Keratinocyte (primary cell): Measurements from ENCODE around the gene CYFIP1. TPM values are rescaled to one million over a fixed set of nuclear protein-coding genes. Genes with fewer than 3 reads are reported as not detected.

Experiments used
- DNase-seq: peaks from one replicate; pipeline ENCODE4 v3.0.0-alpha.2; 2011; ENCODE audit warnings: low read depth, missing footprints, low spot score
- FAIRE-seq: peaks from 2 replicates; lab custom pipeline; 2011; peaks lifted over from hg19 to GRCh38; lab: Jason Lieb, UNC
- H2AFZ ChIP-seq: 2 replicates; pipeline ENCODE4 v1.6.0; 2012; ENCODE audit warnings: low read length, control low read depth, inconsistent platforms; ENCODE audit not compliant: control insufficient read depth
- H3K27ac ChIP-seq: 2 replicates; pipeline ENCODE4 v1.5.1; 2011; ENCODE audit warnings: low read length; ENCODE audit not compliant: control insufficient read depth, insufficient read depth
- H3K27me3 ChIP-seq: 3 replicates; pipeline ENCODE4 v1.6.0; 2011; ENCODE audit warnings: low read length; ENCODE audit not compliant: control insufficient read depth, insufficient read depth; ENCODE audit errors: extremely low read depth
- H3K36me3 ChIP-seq, 2 experiments: 2 replicates in 1 of 2; 3 replicates in 1 of 2; pipeline ENCODE4 v1.5.1; 2011; ENCODE audit warnings: low read length in 2 of 2, mild to moderate bottlenecking in 1 of 2; ENCODE audit not compliant: control insufficient read depth in 2 of 2, insufficient read depth in 2 of 2; ENCODE audit errors: extremely low read depth in 1 of 2
- H3K4me1 ChIP-seq: 3 replicates; pipeline ENCODE4 v1.5.1; 2011; ENCODE audit warnings: low read length; ENCODE audit not compliant: control insufficient read depth, insufficient read depth; ENCODE audit errors: extremely low read depth
- H3K4me2 ChIP-seq: 3 replicates; pipeline ENCODE4 v1.6.0; 2011; ENCODE audit warnings: low read depth, low read length; ENCODE audit not compliant: control insufficient read depth, insufficient read depth; ENCODE audit errors: extremely low read depth
- H3K4me3 ChIP-seq, 3 experiments: fragments of 200-600 bp in 1 of 3; sonication (generic) in 1 of 3; 2 replicates in 2 of 3; 3 replicates in 1 of 3; pipeline ENCODE4 v1.5.1; 2011 to 2016; ENCODE audit warnings: low read length in 3 of 3, mild to moderate bottlenecking in 3 of 3, control low read depth in 2 of 3, inconsistent platforms in 1 of 3, low read depth in 1 of 3, mixed read lengths in 1 of 3, mixed run types in 1 of 3, moderate library complexity in 1 of 3; ENCODE audit not compliant: control insufficient read depth in 2 of 3, insufficient read depth in 2 of 3; ENCODE audit errors: extremely low read depth in 1 of 3
- H3K79me2 ChIP-seq: 2 replicates; pipeline ENCODE4 v1.6.0; 2012; ENCODE audit warnings: low read length; ENCODE audit not compliant: control insufficient read depth, insufficient read depth
- H3K9ac ChIP-seq: 3 replicates; pipeline ENCODE4 v1.6.0; 2011; ENCODE audit warnings: low read length; ENCODE audit not compliant: control insufficient read depth, insufficient read depth; ENCODE audit errors: extremely low read depth
- H3K9me1 ChIP-seq: 3 replicates; pipeline ENCODE4 v1.6.0; 2011; ENCODE audit warnings: low read length; ENCODE audit not compliant: control insufficient read depth, insufficient read depth; ENCODE audit errors: extremely low read depth
- H3K9me3 ChIP-seq: 2 replicates; pipeline ENCODE4 v1.5.1; 2012; ENCODE audit warnings: low read depth, low read length; ENCODE audit not compliant: control insufficient read depth
- H4K20me1 ChIP-seq: 3 replicates; pipeline ENCODE4 v1.6.0; 2011; ENCODE audit warnings: low read length; ENCODE audit not compliant: control insufficient read depth, insufficient read depth; ENCODE audit errors: extremely low read depth
- EZH2 ChIP-seq: IDR thresholded peaks from one replicate; pipeline ENCODE4 v1.6.1; 2012; ENCODE audit warnings: inconsistent platforms, mild to moderate bottlenecking, low read length, moderate library complexity
- dilution Hi-C: fragments of 300-500 bp; cut with MboI; formaldehyde crosslinking; loops from one replicate; pipeline ENCODE4 v1.7.0; 2020; ENCODE audit warnings: low sequenced_read_pairs; ENCODE audit not compliant: extremely low pct_ligation_motif_present
- polyA plus RNA-seq, 5 experiments: library from polyadenylated mRNA; depleted of rRNA in 3 of 5; stranded (reverse) in 3 of 5; stranded (forward) in 1 of 5; unstranded in 1 of 5; fragments of >200 nt; gene quantifications; 1 replicate in 1 of 5; 2 replicates in 3 of 5; 3 replicates in 1 of 5; pipeline versions ENCODE4 v1.2.1 to v1.2.3, GENCODE V29; 2011 to 2012; ENCODE audit warnings: missing spikeins in 2 of 5, low read depth in 1 of 5, low replicate concordance in 1 of 5
- TF ChIP-seq, protein P1 (sequence below), 3 experiments: IDR thresholded peaks in 1 of 3; conservative IDR thresholded peaks in 1 of 3; optimal IDR thresholded peaks in 1 of 3; 2 replicates in 2 of 3; 3 replicates in 1 of 3; pipeline versions ENCODE3 to v1.5.1; 2011; ENCODE audit warnings: low read length in 3 of 3, mild to moderate bottlenecking in 3 of 3, moderate library complexity in 2 of 3, control low read depth in 1 of 3, inconsistent platforms in 1 of 3; ENCODE audit not compliant: insufficient read depth in 2 of 3; ENCODE audit errors: extremely low read depth in 1 of 3

The CYFIP1 gene
- polyA plus RNA-seq, 1 donor (not counting 4 experiments of a cell fraction or from before 2014, with no cell fraction given): 72.3 TPM

DNA sequence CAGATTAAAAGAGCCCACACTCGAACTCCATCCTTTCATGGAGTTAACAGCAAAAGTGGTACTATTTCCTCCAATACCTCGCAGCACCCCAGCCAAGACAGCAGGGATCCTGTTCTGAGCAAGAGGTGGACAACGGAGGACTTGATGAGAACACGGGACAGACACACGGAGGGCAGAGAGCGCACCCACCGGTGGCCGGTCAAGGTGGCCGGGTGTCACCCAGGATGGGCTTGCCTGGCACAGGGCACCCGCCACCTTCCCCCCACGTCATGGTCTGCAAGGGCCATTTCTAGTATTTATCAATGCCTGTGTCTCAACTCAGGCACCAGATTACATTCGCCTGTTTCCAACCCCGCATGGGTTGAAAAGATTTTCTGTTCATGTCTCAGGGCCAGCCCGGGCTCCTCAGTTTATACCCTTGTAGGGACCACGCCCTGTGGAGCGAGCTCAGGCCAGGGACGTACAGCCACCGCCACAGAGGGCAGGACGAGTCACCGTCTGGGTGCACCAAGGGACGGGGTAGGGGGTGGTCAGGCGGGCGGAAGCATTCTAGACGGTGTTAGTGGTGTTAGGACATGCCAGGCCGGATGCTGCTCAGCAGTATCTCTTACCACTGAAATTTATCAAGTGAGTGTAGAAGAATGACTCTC is 64.2 kb downstream of the CYFIP1 start:
- no peak for TF ChIP-seq EZH2
- TF ChIP-seq, protein P1, sequence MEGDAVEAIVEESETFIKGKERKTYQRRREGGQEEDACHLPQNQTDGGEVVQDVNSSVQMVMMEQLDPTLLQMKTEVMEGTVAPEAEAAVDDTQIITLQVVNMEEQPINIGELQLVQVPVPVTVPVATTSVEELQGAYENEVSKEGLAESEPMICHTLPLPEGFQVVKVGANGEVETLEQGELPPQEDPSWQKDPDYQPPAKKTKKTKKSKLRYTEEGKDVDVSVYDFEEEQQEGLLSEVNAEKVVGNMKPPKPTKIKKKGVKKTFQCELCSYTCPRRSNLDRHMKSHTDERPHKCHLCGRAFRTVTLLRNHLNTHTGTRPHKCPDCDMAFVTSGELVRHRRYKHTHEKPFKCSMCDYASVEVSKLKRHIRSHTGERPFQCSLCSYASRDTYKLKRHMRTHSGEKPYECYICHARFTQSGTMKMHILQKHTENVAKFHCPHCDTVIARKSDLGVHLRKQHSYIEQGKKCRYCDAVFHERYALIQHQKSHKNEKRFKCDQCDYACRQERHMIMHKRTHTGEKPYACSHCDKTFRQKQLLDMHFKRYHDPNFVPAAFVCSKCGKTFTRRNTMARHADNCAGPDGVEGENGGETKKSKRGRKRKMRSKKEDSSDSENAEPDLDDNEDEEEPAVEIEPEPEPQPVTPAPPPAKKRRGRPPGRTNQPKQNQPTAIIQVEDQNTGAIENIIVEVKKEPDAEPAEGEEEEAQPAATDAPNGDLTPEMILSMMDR (optimal IDR thresholded peaks at IDR 0.05 in 1 of 3, IDR thresholded peaks at IDR 0.05 in 1 of 3, conservative IDR thresholded peaks at IDR 0.05 in 1 of 3; ENCODE audit: extremely low read depth in 1 of 3, insufficient read depth in 2 of 3, low read length in 3 of 3): no peak
- DNase-seq: no peak
- H3K9me3 ChIP-seq: peaks cover 2% of the 10 kb centered on the region
- no peaks in the 10 kb centered on the region for H4K20me1 ChIP-seq
- H3K9ac ChIP-seq: no peak overlapping the region
- H3K4me3 ChIP-seq: no peak overlapping the region
- H3K36me3 ChIP-seq: peaks cover 27 to 35% of the 10 kb centered on the region in 2 experiments
- dilution Hi-C loops: no loop called here
- peaks cover 6% of the 10 kb centered on the region for H3K9me1 ChIP-seq
- no peak for FAIRE-seq
- H3K27me3 ChIP-seq: no peaks in the 10 kb centered on the region
- peaks cover 4% of the 10 kb centered on the region for H3K4me1 ChIP-seq
- H3K27ac ChIP-seq: no peak overlapping the region
- H3K4me2 ChIP-seq: no peak overlapping the region
- no peaks in the 10 kb centered on the region for H3K79me2 ChIP-seq
- no peak overlapping the region for H2AFZ ChIP-seq

DNA sequence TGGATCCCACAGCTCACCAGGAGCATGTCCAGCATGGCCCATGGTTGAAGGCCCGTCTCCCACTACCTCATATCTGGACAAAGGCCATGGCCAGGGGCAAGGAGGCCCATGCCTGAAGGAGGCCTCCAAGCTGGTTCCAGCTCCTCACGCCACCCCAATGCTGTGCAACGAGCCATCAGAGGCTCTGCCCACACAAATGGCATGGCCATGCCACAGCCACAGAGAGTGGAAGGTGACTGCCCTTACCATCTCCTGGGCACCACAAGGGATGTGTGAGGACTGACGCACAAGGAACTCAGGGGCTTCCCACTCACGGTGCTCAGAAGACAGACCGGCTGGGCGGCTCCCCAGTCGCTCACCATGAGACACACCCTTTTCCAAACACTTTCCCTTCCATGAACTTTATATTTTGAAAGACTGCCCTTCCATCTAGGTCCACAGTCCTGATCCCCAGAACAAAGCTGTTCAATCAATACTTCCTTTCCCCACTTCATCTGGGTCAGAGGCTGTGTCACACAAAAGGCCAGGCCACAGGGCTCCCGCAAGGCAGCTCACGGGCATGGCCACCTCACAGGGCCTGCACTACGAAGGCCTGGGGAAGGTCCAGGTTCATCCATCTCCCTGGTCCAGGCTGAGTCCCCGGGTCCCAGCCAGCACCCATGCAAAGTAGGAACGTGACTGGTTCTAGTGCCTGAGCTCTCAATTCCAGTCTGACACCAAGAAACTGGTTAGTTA is 66.4 kb downstream of the CYFIP1 start:
- H3K9me3 ChIP-seq: peaks cover 2% of the 10 kb centered on the region
- no peaks in the 10 kb centered on the region for H3K79me2 ChIP-seq
- dilution Hi-C loops: no loop called here
- TF ChIP-seq, protein P1 (optimal IDR thresholded peaks at IDR 0.05 in 1 of 3, IDR thresholded peaks at IDR 0.05 in 1 of 3, conservative IDR thresholded peaks at IDR 0.05 in 1 of 3; ENCODE audit: extremely low read depth in 1 of 3, insufficient read depth in 2 of 3, low read length in 3 of 3): no peak
- TF ChIP-seq EZH2: no peak
- H3K4me2 ChIP-seq: no peak overlapping the region
- no peak for FAIRE-seq
- no peak overlapping the region for H2AFZ ChIP-seq
- no peaks in the 10 kb centered on the region for H4K20me1 ChIP-seq
- no peak overlapping the region for H3K27ac ChIP-seq
- H3K9me1 ChIP-seq: peaks cover 2% of the 10 kb centered on the region
- no peak overlapping the region for H3K9ac ChIP-seq
- no peaks in the 10 kb centered on the region for H3K27me3 ChIP-seq
- no peak overlapping the region for H3K4me3 ChIP-seq
- H3K4me1 ChIP-seq: peaks cover 4% of the 10 kb centered on the region
- DNase-seq: no peak
- H3K36me3 ChIP-seq: peaks cover 35 to 37% of the 10 kb centered on the region in 2 experiments
